ENCODE measurements around the gene MNT.

GRCh38 chr17:2419486-2419885 lies 18.6 kb upstream of the MNT start:
- TF ChIP-seq CTCF (IDR thresholded peaks at IDR 0.05) (no peak), POLR2AphosphoS5 (IDR thresholded peaks at IDR 0.05) (no peak)
